Measurements from ENCODE around the gene FXN. TPM values are rescaled to one million over a fixed set of nuclear protein-coding genes. Genes with fewer than 3 reads are reported as not detected.

The FXN gene
- total and polyA plus RNA-seq, 2 experiments from 2014 or later: 12.2 to 31.5 TPM

- H3K79me2 ChIP-seq: no peaks in the 10 kb centered on the region
- no peak overlapping the region for H3K4me3 ChIP-seq
- H3K4me2 ChIP-seq: peak overlapping the region; percentile 31
- no peaks in the 10 kb centered on the region for H3K27me3 ChIP-seq
- no peak overlapping the region for H2AFZ ChIP-seq
- H3K36me3 ChIP-seq (replicated peaks; ENCODE audit: insufficient read depth, low read depth): no peaks in the 10 kb centered on the region
- H4K20me1 ChIP-seq (ENCODE audit: insufficient read depth, poor library complexity, severe bottlenecking): no peaks in the 10 kb centered on the region
- no peak for DNase-seq (ENCODE audit: low spot score)
- no peaks in the 10 kb centered on the region for H3K9me3 ChIP-seq (ENCODE audit: low read depth)
- no peaks in the 10 kb centered on the region for H3K9me2 ChIP-seq (replicated peaks; ENCODE audit: insufficient read depth)
- 90% methylated on average over 2 of the region's 2 CpGs for WGBS (ENCODE audit: low lambda C conversion rate, missing lambda C conversion rate)
- H3K27ac ChIP-seq: peak overlapping the region; percentile 26
- TF ChIP-seq EZH2 (IDR thresholded peaks at IDR 0.05; ENCODE audit: borderline replicate concordance) (no peak), EZH2phosphoT487 (IDR thresholded peaks at IDR 0.05; ENCODE audit: low read depth, severe bottlenecking, unreplicated experiment) (no peak), CTCF (IDR thresholded peaks at IDR 0.05; ENCODE audit: poor library complexity) (no peak)
- peaks cover 10% of the 10 kb centered on the region for H3K4me1 ChIP-seq (ENCODE audit: insufficient read depth)
Measured at GRCh38 chr9:69086312-69086711, 50.8 kb downstream of the FXN start.

GRCh38 chr9:69086769-69087168 lies 51.2 kb downstream of the FXN start:
- H3K79me2 ChIP-seq: no peaks in the 10 kb centered on the region
- 80% methylated on average over 2 of the region's 2 CpGs for WGBS (ENCODE audit: low lambda C conversion rate, missing lambda C conversion rate)
- no peaks in the 10 kb centered on the region for H3K9me2 ChIP-seq (replicated peaks; ENCODE audit: insufficient read depth)
- DNase-seq (ENCODE audit: low spot score): no peak
- no peak overlapping the region for H3K4me2 ChIP-seq
- no peaks in the 10 kb centered on the region for H3K36me3 ChIP-seq (replicated peaks; ENCODE audit: insufficient read depth, low read depth)
- no peak overlapping the region for H2AFZ ChIP-seq
- peaks cover 10% of the 10 kb centered on the region for H3K4me1 ChIP-seq (ENCODE audit: insufficient read depth)
- H3K4me3 ChIP-seq: no peak overlapping the region
- H4K20me1 ChIP-seq (ENCODE audit: insufficient read depth, poor library complexity, severe bottlenecking): no peaks in the 10 kb centered on the region
- H3K27ac ChIP-seq: no peak overlapping the region
- TF ChIP-seq EZH2 (IDR thresholded peaks at IDR 0.05; ENCODE audit: borderline replicate concordance): no peak
- no peak for TF ChIP-seq EZH2phosphoT487 (IDR thresholded peaks at IDR 0.05; ENCODE audit: low read depth, severe bottlenecking, unreplicated experiment)
- no peak for TF ChIP-seq CTCF (IDR thresholded peaks at IDR 0.05; ENCODE audit: poor library complexity)
- H3K27me3 ChIP-seq: no peaks in the 10 kb centered on the region
- H3K9me3 ChIP-seq (ENCODE audit: low read depth): no peaks in the 10 kb centered on the region

- DNase-seq (ENCODE audit: low spot score): no peak
- H3K79me2 ChIP-seq: no peaks in the 10 kb centered on the region
- no peaks in the 10 kb centered on the region for H3K27me3 ChIP-seq
- TF ChIP-seq EZH2phosphoT487 (IDR thresholded peaks at IDR 0.05; ENCODE audit: low read depth, severe bottlenecking, unreplicated experiment) (no peak), EZH2 (IDR thresholded peaks at IDR 0.05; ENCODE audit: borderline replicate concordance) (no peak)
- 74% methylated on average over 5 of the region's 5 CpGs for WGBS (ENCODE audit: low lambda C conversion rate, missing lambda C conversion rate)
- no peaks in the 10 kb centered on the region for H4K20me1 ChIP-seq (ENCODE audit: insufficient read depth, poor library complexity, severe bottlenecking)
- no peaks in the 10 kb centered on the region for H3K9me2 ChIP-seq (replicated peaks; ENCODE audit: insufficient read depth)
- no peaks in the 10 kb centered on the region for H3K36me3 ChIP-seq (replicated peaks; ENCODE audit: insufficient read depth, low read depth)
- H3K27ac ChIP-seq: peak overlapping the region; percentile 22
- no peak overlapping the region for H3K4me3 ChIP-seq
- H3K9me3 ChIP-seq (ENCODE audit: low read depth): no peaks in the 10 kb centered on the region
- peaks cover 10% of the 10 kb centered on the region for H3K4me1 ChIP-seq (ENCODE audit: insufficient read depth)
- H3K4me2 ChIP-seq: peak overlapping the region; percentile 55
- peak overlapping the region; percentile 30 for H2AFZ ChIP-seq
Measured at GRCh38 chr9:69089082-69089481, 53.5 kb downstream of the FXN start.

- peaks cover 10% of the 10 kb centered on the region for H3K4me1 ChIP-seq (ENCODE audit: insufficient read depth)
- H3K4me3 ChIP-seq: no peak overlapping the region
- peak overlapping the region; percentile 55 for H3K4me2 ChIP-seq
- H4K20me1 ChIP-seq (ENCODE audit: insufficient read depth, poor library complexity, severe bottlenecking): no peaks in the 10 kb centered on the region
- H2AFZ ChIP-seq: peak overlapping the region; percentile 30
- H3K79me2 ChIP-seq: no peaks in the 10 kb centered on the region
- no peaks in the 10 kb centered on the region for H3K36me3 ChIP-seq (replicated peaks; ENCODE audit: insufficient read depth, low read depth)
- no peak for DNase-seq (ENCODE audit: low spot score)
- H3K27me3 ChIP-seq: no peaks in the 10 kb centered on the region
- peak overlapping the region; percentile 22 for H3K27ac ChIP-seq
- no peaks in the 10 kb centered on the region for H3K9me3 ChIP-seq (ENCODE audit: low read depth)
- TF ChIP-seq EZH2 (IDR thresholded peaks at IDR 0.05; ENCODE audit: borderline replicate concordance): no peak
- no peak for TF ChIP-seq EZH2phosphoT487 (IDR thresholded peaks at IDR 0.05; ENCODE audit: low read depth, severe bottlenecking, unreplicated experiment)
- TF ChIP-seq CTCF (IDR thresholded peaks at IDR 0.05; ENCODE audit: poor library complexity): peak; percentile 5
- 35% methylated on average over 9 of the region's 9 CpGs for WGBS (ENCODE audit: low lambda C conversion rate, missing lambda C conversion rate)
- H3K9me2 ChIP-seq (replicated peaks; ENCODE audit: insufficient read depth): no peaks in the 10 kb centered on the region
Measured at GRCh38 chr9:69089491-69089890, 53.9 kb downstream of the FXN start.

Data from hepatocyte (in vitro differentiated cells).